Osteocyte (in vitro differentiated cells): ENCODE results near the gene TNS3. TPM values are rescaled to one million over a fixed set of nuclear protein-coding genes. Genes with fewer than 3 reads are reported as not detected.

Experiments
- DNase-seq: peaks from one replicate; pipeline ENCODE4 v3.0.0; 2021; ENCODE audit warnings: mixed read lengths; ENCODE audit not compliant: unreplicated experiment; ENCODE audit errors: extremely low spot score
- H3K27ac Mint-ChIP-seq: one replicate; pipeline ENCODE4 v1.8.0; 2021; ENCODE audit warnings: mild to moderate bottlenecking, mixed read lengths; ENCODE audit not compliant: unreplicated experiment
- H3K27me3 Mint-ChIP-seq: one replicate; pipeline ENCODE4 v1.8.0; 2021; ENCODE audit warnings: mixed read lengths; ENCODE audit not compliant: unreplicated experiment
- H3K36me3 Mint-ChIP-seq: one replicate; pipeline ENCODE4 v1.8.0; 2021; ENCODE audit warnings: mixed read lengths; ENCODE audit not compliant: unreplicated experiment
- H3K4me1 Mint-ChIP-seq: one replicate; pipeline ENCODE4 v1.8.0; 2021; ENCODE audit warnings: mixed read lengths; ENCODE audit not compliant: unreplicated experiment
- H3K4me3 Mint-ChIP-seq: one replicate; pipeline ENCODE4 v1.8.0; 2021; ENCODE audit warnings: mild to moderate bottlenecking, moderate library complexity, mixed read lengths; ENCODE audit not compliant: unreplicated experiment
- H3K9me3 Mint-ChIP-seq: one replicate; pipeline ENCODE4 v1.8.0; 2021; ENCODE audit warnings: mixed read lengths; ENCODE audit not compliant: unreplicated experiment
- total RNA-seq: library from RNA; stranded (reverse); gene quantifications from 2 replicates; pipeline ENCODE4 v1.2.1, GENCODE V29; 2021
- TF ChIP-seq, protein P1 (sequence below): fragments of 200-600 bp; sonication (generic); IDR thresholded peaks from 2 replicates; pipeline ENCODE4 v1.5.0; 2021; ENCODE audit warnings: antibody characterized with exemption, mild to moderate bottlenecking, moderate library complexity

Gene TNS3
- total RNA-seq, 1 donor from 2014 or later: 93.8 TPM

GRCh38 chr7:47255007-47255406, 326.9 kb downstream of the TNS3 start:
- H3K4me3 Mint-ChIP-seq: peak overlapping the region; percentile 67

DNA sequence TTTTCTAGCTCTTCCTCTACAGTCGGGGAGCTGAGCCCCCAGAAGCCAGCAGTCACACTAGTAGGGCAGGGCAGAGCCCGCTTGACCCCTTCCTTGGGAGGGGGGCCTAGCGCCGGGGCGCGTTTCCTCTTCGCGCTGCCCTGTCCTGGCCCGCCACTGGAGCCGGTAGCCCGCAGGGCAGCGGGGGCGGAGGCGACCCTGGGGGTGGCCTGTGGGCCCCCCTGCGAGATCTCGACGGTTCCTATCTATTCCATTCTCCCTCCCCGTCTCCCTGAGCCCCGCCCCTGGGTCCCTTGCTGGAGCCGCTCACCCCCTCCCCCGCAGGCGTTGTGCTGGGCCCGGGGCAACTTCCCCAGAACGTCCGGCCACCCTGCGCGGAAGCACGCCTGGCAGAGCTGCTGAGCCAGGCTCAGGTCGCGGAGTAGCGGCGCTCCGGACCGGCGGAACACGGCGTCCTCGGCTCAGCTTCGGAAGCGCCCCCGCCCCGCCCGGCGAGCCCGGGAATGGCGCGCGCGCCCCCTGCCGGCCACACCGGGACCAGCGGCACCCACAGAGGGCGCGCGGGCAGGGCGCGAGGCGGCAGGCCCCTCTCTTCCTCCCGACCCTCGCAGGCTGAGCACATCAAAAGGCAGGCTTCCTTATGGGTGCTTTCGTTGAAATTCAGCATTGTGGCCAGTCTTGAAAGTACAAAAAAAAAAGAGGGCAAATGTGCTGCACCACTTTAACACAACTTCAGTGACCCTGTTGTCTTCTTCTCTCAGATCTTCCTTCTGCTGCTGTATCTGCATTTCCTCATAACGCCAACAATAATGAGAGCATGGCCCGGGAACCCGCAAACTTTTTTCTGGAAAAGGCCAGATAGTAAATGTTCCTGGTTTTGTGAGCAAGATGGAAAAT, 327.6 kb downstream of the TNS3 start:
- H3K36me3 Mint-ChIP-seq: peaks cover 3% of the 10 kb centered on the region
- TF ChIP-seq, protein P1, sequence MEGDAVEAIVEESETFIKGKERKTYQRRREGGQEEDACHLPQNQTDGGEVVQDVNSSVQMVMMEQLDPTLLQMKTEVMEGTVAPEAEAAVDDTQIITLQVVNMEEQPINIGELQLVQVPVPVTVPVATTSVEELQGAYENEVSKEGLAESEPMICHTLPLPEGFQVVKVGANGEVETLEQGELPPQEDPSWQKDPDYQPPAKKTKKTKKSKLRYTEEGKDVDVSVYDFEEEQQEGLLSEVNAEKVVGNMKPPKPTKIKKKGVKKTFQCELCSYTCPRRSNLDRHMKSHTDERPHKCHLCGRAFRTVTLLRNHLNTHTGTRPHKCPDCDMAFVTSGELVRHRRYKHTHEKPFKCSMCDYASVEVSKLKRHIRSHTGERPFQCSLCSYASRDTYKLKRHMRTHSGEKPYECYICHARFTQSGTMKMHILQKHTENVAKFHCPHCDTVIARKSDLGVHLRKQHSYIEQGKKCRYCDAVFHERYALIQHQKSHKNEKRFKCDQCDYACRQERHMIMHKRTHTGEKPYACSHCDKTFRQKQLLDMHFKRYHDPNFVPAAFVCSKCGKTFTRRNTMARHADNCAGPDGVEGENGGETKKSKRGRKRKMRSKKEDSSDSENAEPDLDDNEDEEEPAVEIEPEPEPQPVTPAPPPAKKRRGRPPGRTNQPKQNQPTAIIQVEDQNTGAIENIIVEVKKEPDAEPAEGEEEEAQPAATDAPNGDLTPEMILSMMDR: peak; percentile 99
- no peaks in the 10 kb centered on the region for H3K27me3 Mint-ChIP-seq
- H3K4me1 Mint-ChIP-seq: peaks cover 40% of the 10 kb centered on the region
- peak overlapping the region; percentile 70 for H3K4me3 Mint-ChIP-seq
- peak; percentile 92 for DNase-seq
- peak overlapping the region; percentile 87 for H3K27ac Mint-ChIP-seq
- H3K9me3 Mint-ChIP-seq: no peaks in the 10 kb centered on the region

More at GRCh38 chr7:47255007-47255406, 326.9 kb downstream of the TNS3 start:
- Mint-ChIP-seq H3K4me1 (peaks cover 40% of the 10 kb centered on the region), H3K27ac (peak overlapping the region; percentile 59), H3K9me3 (no peaks in the 10 kb centered on the region), H3K36me3 (peaks cover 3% of the 10 kb centered on the region), H3K27me3 (no peaks in the 10 kb centered on the region)
- TF ChIP-seq, protein P1: no peak
- DNase-seq: no peak

DNA sequence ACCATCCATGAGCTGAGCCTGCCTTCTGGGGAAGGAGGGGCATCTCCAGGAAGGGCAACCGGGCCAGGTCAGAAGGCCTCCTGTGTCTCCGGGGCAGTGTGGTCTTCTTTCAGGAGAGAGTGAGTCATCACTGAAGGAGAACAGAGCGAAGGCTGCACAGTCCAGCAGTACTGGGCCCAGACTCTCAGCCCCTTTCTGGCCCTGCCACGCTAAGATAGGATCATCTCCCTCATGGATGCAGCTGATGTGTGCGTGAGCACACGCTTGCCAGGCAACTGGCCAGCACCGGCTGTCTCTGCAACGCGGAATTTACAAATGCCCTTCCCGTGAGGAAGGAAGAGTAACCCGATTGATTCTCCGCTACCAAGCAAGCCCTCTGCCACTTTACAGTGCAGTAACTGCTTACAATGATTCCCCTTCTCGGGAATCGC, 328.2 kb downstream of the TNS3 start:
- Mint-ChIP-seq H3K4me1 (peaks cover 37% of the 10 kb centered on the region), H3K27me3 (no peaks in the 10 kb centered on the region), H3K4me3 (peak overlapping the region; percentile 70), H3K36me3 (peaks cover 3% of the 10 kb centered on the region), H3K9me3 (no peaks in the 10 kb centered on the region), H3K27ac (peak overlapping the region; percentile 87)
- DNase-seq: peak; percentile 84
- TF ChIP-seq, protein P1: no peak

- TF ChIP-seq, protein P1: no peak
- H3K9me3 Mint-ChIP-seq: no peaks in the 10 kb centered on the region
- no peaks in the 10 kb centered on the region for H3K27me3 Mint-ChIP-seq
- peaks cover 3% of the 10 kb centered on the region for H3K36me3 Mint-ChIP-seq
- DNase-seq: no peak
- H3K27ac Mint-ChIP-seq: no peak overlapping the region
- H3K4me3 Mint-ChIP-seq: no peak overlapping the region
- peaks cover 35% of the 10 kb centered on the region for H3K4me1 Mint-ChIP-seq
Measured at GRCh38 chr7:47252675-47253074, 329.2 kb downstream of the TNS3 start.

- DNase-seq: no peak
- H3K27me3 Mint-ChIP-seq: no peaks in the 10 kb centered on the region
- TF ChIP-seq, protein P1: no peak
- H3K27ac Mint-ChIP-seq: no peak overlapping the region
- no peak overlapping the region for H3K4me3 Mint-ChIP-seq
- peaks cover 3% of the 10 kb centered on the region for H3K36me3 Mint-ChIP-seq
- peaks cover 9% of the 10 kb centered on the region for H3K4me1 Mint-ChIP-seq
- H3K9me3 Mint-ChIP-seq: no peaks in the 10 kb centered on the region
Measured at GRCh38 chr7:47249361-47249760, 332.6 kb downstream of the TNS3 start.
